Glomerular visceral epithelial cell (primary cell): ENCODE results near the gene AMHR2.

Source experiments
- DNase-seq: peaks from one replicate; pipeline ENCODE4 v3.0.0-alpha.2; 2016; ENCODE audit errors: extremely low spot score

The AMHR2 gene

DNA sequence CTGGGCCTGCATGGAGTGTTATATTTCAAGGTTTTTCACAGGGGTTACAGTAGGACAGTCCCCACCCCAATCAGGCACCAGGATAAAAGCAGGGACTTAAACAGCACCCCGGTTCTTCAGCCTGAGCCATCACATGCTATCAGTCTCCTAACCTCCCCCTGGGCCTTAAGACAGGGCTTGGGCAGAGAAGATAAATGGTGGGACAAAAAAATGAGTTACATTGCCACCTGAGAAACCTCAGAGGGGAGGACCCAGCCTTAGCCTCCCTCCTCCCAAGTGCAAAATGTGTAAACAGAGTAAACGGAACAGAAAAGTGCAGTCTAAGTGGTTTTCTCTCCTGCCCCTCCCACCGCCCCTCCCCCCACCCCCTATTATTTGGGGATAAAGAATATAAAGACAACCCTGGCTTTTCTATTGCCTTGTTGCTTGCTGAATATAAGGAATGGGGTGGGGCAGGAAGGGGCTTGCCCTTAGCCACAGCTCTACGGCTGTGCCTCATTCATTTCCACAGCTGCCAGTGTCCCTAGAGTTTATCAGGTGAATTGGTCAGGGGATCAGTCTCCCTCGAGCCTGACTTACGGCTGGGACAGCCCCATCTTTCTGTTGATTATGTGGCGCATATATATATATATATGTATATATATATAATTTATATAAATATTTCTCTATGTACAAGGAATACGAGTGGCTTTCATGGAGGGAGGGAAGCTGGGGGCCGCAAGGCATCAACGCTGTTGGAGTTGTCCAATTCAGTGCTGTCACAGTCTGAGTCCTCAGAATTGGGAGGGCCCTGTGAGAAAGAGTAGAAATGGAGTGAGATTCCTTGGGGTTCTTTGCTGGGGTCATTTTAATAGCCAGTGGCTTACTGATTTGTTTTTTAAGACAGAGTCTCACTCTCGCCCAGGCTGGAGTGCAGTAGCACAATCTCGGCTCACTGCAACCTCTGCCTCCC, 57.1 kb downstream of the AMHR2 start:
- no peak for DNase-seq
